Measurements from ENCODE around the gene ERBB4. TPM values are rescaled to one million over a fixed set of nuclear protein-coding genes. Genes with fewer than 3 reads are reported as not detected.
A peak's percentile ranks its signal among the peaks of the same experiment; 100 is the strongest.

The ERBB4 gene
- total RNA-seq, 1 donor from 2014 or later, result 0.36 TPM

DNA sequence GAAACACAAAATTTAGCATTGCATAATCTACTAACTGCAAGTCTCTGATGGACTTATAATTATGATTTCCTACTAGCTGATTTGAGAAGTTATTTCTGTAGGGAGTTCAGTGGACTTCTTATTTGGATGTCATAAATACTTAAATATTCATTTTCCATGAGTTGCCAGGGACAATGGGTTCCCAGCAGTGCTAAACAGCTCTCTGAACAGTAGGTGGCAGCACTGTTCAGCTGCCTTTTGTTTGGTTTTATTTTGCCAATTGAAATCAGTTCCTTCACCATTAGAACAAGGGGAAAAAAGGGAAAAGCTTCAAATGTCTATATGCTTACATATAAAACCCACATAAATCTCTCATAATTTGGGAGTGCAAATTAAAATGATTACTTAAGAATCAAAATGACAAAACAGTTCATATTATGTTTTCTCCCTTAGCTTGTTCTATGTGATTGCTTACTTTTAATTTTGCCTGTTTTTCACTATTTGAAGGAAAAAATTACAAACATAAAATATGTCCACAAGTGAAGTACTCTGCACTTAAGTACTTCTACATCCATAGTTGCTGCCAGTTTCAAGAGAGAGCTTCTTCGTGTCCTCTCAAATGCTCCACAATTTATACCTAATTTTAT lies 1083.3 kb downstream of the ERBB4 start:
- peak; percentile 53 for DNase-seq (ENCODE audit: low spot score)
- Mint-ChIP-seq H3K27ac (ENCODE audit: unreplicated experiment) (no peak overlapping the region), H3K27me3 (ENCODE audit: unreplicated experiment) (no peaks in the 10 kb centered on the region), H3K4me1 (ENCODE audit: unreplicated experiment) (peaks cover 7% of the 10 kb centered on the region), H3K9me3 (ENCODE audit: unreplicated experiment) (no peaks in the 10 kb centered on the region), H3K4me3 (ENCODE audit: unreplicated experiment) (no peak overlapping the region), H3K36me3 (ENCODE audit: low read depth, unreplicated experiment) (no peaks in the 10 kb centered on the region)
- TF ChIP-seq, protein P1, sequence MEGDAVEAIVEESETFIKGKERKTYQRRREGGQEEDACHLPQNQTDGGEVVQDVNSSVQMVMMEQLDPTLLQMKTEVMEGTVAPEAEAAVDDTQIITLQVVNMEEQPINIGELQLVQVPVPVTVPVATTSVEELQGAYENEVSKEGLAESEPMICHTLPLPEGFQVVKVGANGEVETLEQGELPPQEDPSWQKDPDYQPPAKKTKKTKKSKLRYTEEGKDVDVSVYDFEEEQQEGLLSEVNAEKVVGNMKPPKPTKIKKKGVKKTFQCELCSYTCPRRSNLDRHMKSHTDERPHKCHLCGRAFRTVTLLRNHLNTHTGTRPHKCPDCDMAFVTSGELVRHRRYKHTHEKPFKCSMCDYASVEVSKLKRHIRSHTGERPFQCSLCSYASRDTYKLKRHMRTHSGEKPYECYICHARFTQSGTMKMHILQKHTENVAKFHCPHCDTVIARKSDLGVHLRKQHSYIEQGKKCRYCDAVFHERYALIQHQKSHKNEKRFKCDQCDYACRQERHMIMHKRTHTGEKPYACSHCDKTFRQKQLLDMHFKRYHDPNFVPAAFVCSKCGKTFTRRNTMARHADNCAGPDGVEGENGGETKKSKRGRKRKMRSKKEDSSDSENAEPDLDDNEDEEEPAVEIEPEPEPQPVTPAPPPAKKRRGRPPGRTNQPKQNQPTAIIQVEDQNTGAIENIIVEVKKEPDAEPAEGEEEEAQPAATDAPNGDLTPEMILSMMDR (IDR thresholded peaks at IDR 0.05; ENCODE audit: unreplicated experiment), result peak; percentile 77

- H3K36me3 Mint-ChIP-seq (ENCODE audit: low read depth, unreplicated experiment), result no peaks in the 10 kb centered on the region
- no peak for DNase-seq (ENCODE audit: low spot score)
- H3K4me3 Mint-ChIP-seq (ENCODE audit: unreplicated experiment), result no peak overlapping the region
- peaks cover 2% of the 10 kb centered on the region for H3K27me3 Mint-ChIP-seq (ENCODE audit: unreplicated experiment)
- no peaks in the 10 kb centered on the region for H3K9me3 Mint-ChIP-seq (ENCODE audit: unreplicated experiment)
- no peak overlapping the region for H3K27ac Mint-ChIP-seq (ENCODE audit: unreplicated experiment)
- TF ChIP-seq, protein P1 (IDR thresholded peaks at IDR 0.05; ENCODE audit: unreplicated experiment), result no peak
- H3K4me1 Mint-ChIP-seq (ENCODE audit: unreplicated experiment), result peaks cover 7% of the 10 kb centered on the region
Observed at GRCh38 chr2:211454679-211455078, 1083.9 kb downstream of the ERBB4 start.

- Mint-ChIP-seq H3K9me3 (ENCODE audit: unreplicated experiment) (no peaks in the 10 kb centered on the region), H3K4me3 (ENCODE audit: unreplicated experiment) (no peak overlapping the region), H3K36me3 (ENCODE audit: low read depth, unreplicated experiment) (no peaks in the 10 kb centered on the region), H3K4me1 (ENCODE audit: unreplicated experiment) (peaks cover 7% of the 10 kb centered on the region), H3K27me3 (ENCODE audit: unreplicated experiment) (peaks cover 2% of the 10 kb centered on the region), H3K27ac (ENCODE audit: unreplicated experiment) (no peak overlapping the region)
- TF ChIP-seq, protein P1 (IDR thresholded peaks at IDR 0.05; ENCODE audit: unreplicated experiment), result no peak
- no peak for DNase-seq (ENCODE audit: low spot score)
Observed at GRCh38 chr2:211453311-211453887, 1085.2 kb downstream of the ERBB4 start.

- TF ChIP-seq, protein P1 (IDR thresholded peaks at IDR 0.05; ENCODE audit: unreplicated experiment), result no peak
- Mint-ChIP-seq H3K4me3 (ENCODE audit: unreplicated experiment) (no peak overlapping the region), H3K27me3 (ENCODE audit: unreplicated experiment) (peaks cover 2% of the 10 kb centered on the region), H3K36me3 (ENCODE audit: low read depth, unreplicated experiment) (no peaks in the 10 kb centered on the region), H3K27ac (ENCODE audit: unreplicated experiment) (no peak overlapping the region), H3K4me1 (ENCODE audit: unreplicated experiment) (peaks cover 7% of the 10 kb centered on the region), H3K9me3 (ENCODE audit: unreplicated experiment) (no peaks in the 10 kb centered on the region)
- DNase-seq (ENCODE audit: low spot score), result no peak
Observed at GRCh38 chr2:211451642-211452041, 1087.0 kb downstream of the ERBB4 start.

DNA sequence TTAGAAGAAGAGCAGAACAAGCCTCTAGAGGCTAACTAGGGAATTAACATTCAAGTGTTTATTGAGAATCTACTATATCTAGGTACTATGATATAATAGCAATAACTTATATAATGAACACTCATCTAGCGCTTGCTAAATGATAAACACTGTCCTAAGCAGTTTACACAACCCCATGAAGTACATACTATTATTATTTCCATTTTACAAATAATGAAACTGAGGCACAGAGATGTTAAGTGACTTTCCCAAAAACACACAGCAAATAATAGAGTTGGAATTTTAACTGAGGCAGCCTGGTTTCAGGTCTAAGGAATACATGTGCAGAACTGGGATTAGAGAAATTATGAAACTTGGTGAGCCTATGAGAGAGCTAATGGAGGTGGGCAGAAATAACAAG lies 1088.8 kb downstream of the ERBB4 start:
- Mint-ChIP-seq H3K4me1 (ENCODE audit: unreplicated experiment) (peaks cover 19% of the 10 kb centered on the region), H3K4me3 (ENCODE audit: unreplicated experiment) (no peak overlapping the region), H3K27ac (ENCODE audit: unreplicated experiment) (no peak overlapping the region), H3K36me3 (ENCODE audit: low read depth, unreplicated experiment) (no peaks in the 10 kb centered on the region), H3K9me3 (ENCODE audit: unreplicated experiment) (no peaks in the 10 kb centered on the region), H3K27me3 (ENCODE audit: unreplicated experiment) (peaks cover 2% of the 10 kb centered on the region)
- no peak for DNase-seq (ENCODE audit: low spot score)
- TF ChIP-seq, protein P1 (IDR thresholded peaks at IDR 0.05; ENCODE audit: unreplicated experiment), result no peak
